WTC11 (cell line): ENCODE data around the gene CTNNA1. TPM values are rescaled to one million over a fixed set of nuclear protein-coding genes. Genes with fewer than 3 reads are reported as not detected.
"Not testable (repeated sequence)": the region's sequence is repeated elsewhere in the genome, so short reads cannot be mapped to it uniquely, and the experiment has no call there.

Source experiments
- ATAC-seq: fragments of 200-7000 bp; cut with Tn5 transposase; 2 replicates; pipeline ENCODE4 v1.10.0; 2021; ENCODE audit warnings: mild to moderate bottlenecking, moderate library complexity
- CTCF ChIA-PET: fragments of 300-600 bp; sonication (Branson Sonifier 250); formaldehyde crosslinking; loops from one replicate; lab custom pipeline; 2021; ENCODE audit warnings: antibody characterized with exemption; lab: Charles Lee
- POLR2A ChIA-PET: fragments of 350-600 bp; sonication (Branson Sonifier 250); formaldehyde crosslinking; loops from one replicate; lab custom pipeline; 2021; ENCODE audit warnings: antibody characterized with exemption; lab: Charles Lee
- DNase-seq: peaks from one replicate; pipeline ENCODE4 v3.0.0; 2021; ENCODE audit warnings: low spot score
- H3K27ac Mint-ChIP-seq: 2 replicates; pipeline ENCODE4 v1.8.0; 2021; ENCODE audit warnings: mixed read lengths
- H3K27me3 Mint-ChIP-seq: 2 replicates; pipeline ENCODE4 v1.8.0; 2021; ENCODE audit warnings: low read depth, mild to moderate bottlenecking, moderate library complexity, mixed read lengths
- H3K36me3 Mint-ChIP-seq: 2 replicates; pipeline ENCODE4 v1.8.0; 2021; ENCODE audit warnings: mixed read lengths
- H3K4me1 Mint-ChIP-seq: 2 replicates; pipeline ENCODE4 v1.8.0; 2022; ENCODE audit warnings: mixed read lengths
- H3K4me3 Mint-ChIP-seq: 2 replicates; pipeline ENCODE4 v1.8.0; 2021; ENCODE audit warnings: mild to moderate bottlenecking, moderate library complexity, mixed read lengths
- H3K9me3 Mint-ChIP-seq: 2 replicates; pipeline ENCODE4 v1.8.0; 2021; ENCODE audit warnings: mixed read lengths
- ATF1 ChIP-seq: sonication (generic); formaldehyde crosslinking; IDR thresholded peaks from 2 replicates; pipeline ENCODE4 v1.8.1; 2023; ENCODE audit warnings: mild to moderate bottlenecking, moderate library complexity, missing genetic modification reagents
- ATF2 ChIP-seq: sonication (generic); formaldehyde crosslinking; IDR thresholded peaks from 2 replicates; pipeline ENCODE4 v1.8.1; 2022; ENCODE audit warnings: low read depth, missing genetic modification reagents, borderline replicate concordance
- CREM ChIP-seq: sonication (generic); formaldehyde crosslinking; IDR thresholded peaks from 2 replicates; pipeline ENCODE4 v1.8.1; 2022; ENCODE audit warnings: mild to moderate bottlenecking, missing genetic modification reagents, moderate library complexity
- E2F1 ChIP-seq: sonication (generic); formaldehyde crosslinking; IDR thresholded peaks from 2 replicates; pipeline ENCODE4 v1.8.0; 2022; ENCODE audit warnings: mild to moderate bottlenecking, missing genetic modification reagents
- FOXK1 ChIP-seq: sonication (generic); formaldehyde crosslinking; IDR thresholded peaks from 2 replicates; pipeline ENCODE4 v1.8.0; 2022; ENCODE audit warnings: mild to moderate bottlenecking, moderate library complexity, missing genetic modification reagents
- GTF2I ChIP-seq: fragments of 250-450 bp; sonication (Bioruptor Pico); conservative IDR thresholded peaks from 2 replicates; pipeline ENCODE4 v1.4.0; 2021; ENCODE audit warnings: mild to moderate bottlenecking
- KAT7 ChIP-seq: sonication (generic); formaldehyde crosslinking; IDR thresholded peaks from 2 replicates; pipeline ENCODE4 v1.8.1; 2023; ENCODE audit warnings: missing genetic modification reagents, mild to moderate bottlenecking, borderline replicate concordance
- MLX ChIP-seq: sonication (generic); formaldehyde crosslinking; IDR thresholded peaks from 2 replicates; pipeline ENCODE4 v1.8.1; 2023; ENCODE audit warnings: mild to moderate bottlenecking, missing genetic modification reagents, moderate library complexity
- MYBL2 ChIP-seq: sonication (generic); formaldehyde crosslinking; IDR thresholded peaks from 2 replicates; pipeline ENCODE4 v1.8.1; 2023; ENCODE audit warnings: mild to moderate bottlenecking, moderate library complexity, missing genetic modification reagents
- NFE2L1 ChIP-seq: sonication (generic); formaldehyde crosslinking; IDR thresholded peaks from 2 replicates; pipeline ENCODE4 v1.8.1; 2023; ENCODE audit warnings: missing genetic modification reagents
- SOX15 ChIP-seq: fragments of 250-450 bp; sonication (Bioruptor Pico); IDR thresholded peaks from 2 replicates; pipeline ENCODE4 v1.9.0; 2021; ENCODE audit warnings: mild to moderate bottlenecking
- TCF7 ChIP-seq: sonication (generic); formaldehyde crosslinking; IDR thresholded peaks from 2 replicates; pipeline ENCODE4 v1.8.0; 2022; ENCODE audit warnings: mild to moderate bottlenecking, low read depth, missing genetic modification reagents, moderate library complexity
- ZBTB21 ChIP-seq: sonication (generic); formaldehyde crosslinking; IDR thresholded peaks from 2 replicates; pipeline ENCODE4 v1.8.1; 2023; ENCODE audit warnings: mild to moderate bottlenecking, missing genetic modification reagents, borderline replicate concordance
- ZNF396 ChIP-seq: fragments of 250-450 bp; sonication (Bioruptor Pico); IDR thresholded peaks from 2 replicates; pipeline ENCODE4 v1.8.0; 2021; ENCODE audit warnings: mild to moderate bottlenecking, moderate library complexity, borderline replicate concordance
- ZNF512 ChIP-seq: sonication (generic); formaldehyde crosslinking; IDR thresholded peaks from 2 replicates; pipeline ENCODE4 v1.8.1; 2022; ENCODE audit warnings: missing genetic modification reagents, borderline replicate concordance
- ZNF532 ChIP-seq: fragments of 250-450 bp; sonication (Bioruptor Pico); IDR thresholded peaks from 2 replicates; pipeline ENCODE4 v1.9.0; 2021; ENCODE audit warnings: mild to moderate bottlenecking, borderline replicate concordance
- ZNF671 ChIP-seq: fragments of 250-450 bp; sonication (Bioruptor Pico); IDR thresholded peaks from 2 replicates; pipeline ENCODE4 v1.8.0; 2021; ENCODE audit warnings: mild to moderate bottlenecking
- total RNA-seq: library from RNA; stranded (reverse); gene quantifications from 3 replicates; pipeline ENCODE4 v1.2.3, GENCODE V29; 2021
- TF ChIP-seq, protein P1 (sequence below): fragments of 250-450 bp; sonication (Bioruptor Pico); IDR thresholded peaks from 2 replicates; pipeline ENCODE4 v1.9.0; 2021; ENCODE audit warnings: moderate library complexity, mild to moderate bottlenecking, inconsistent platforms, borderline replicate concordance
- TF ChIP-seq, protein P2 (sequence below): sonication (generic); formaldehyde crosslinking; IDR thresholded peaks from 2 replicates; pipeline ENCODE4 v1.8.1; 2022; ENCODE audit warnings: mild to moderate bottlenecking, moderate library complexity, missing genetic modification reagents
- TF ChIP-seq, protein P3 (sequence below): sonication (generic); formaldehyde crosslinking; IDR thresholded peaks from 2 replicates; pipeline ENCODE4 v1.8.1; 2023; ENCODE audit warnings: mild to moderate bottlenecking, missing genetic modification reagents

The CTNNA1 gene
- total RNA-seq, 1 experiment from 2014 or later: 309 TPM

DNA sequence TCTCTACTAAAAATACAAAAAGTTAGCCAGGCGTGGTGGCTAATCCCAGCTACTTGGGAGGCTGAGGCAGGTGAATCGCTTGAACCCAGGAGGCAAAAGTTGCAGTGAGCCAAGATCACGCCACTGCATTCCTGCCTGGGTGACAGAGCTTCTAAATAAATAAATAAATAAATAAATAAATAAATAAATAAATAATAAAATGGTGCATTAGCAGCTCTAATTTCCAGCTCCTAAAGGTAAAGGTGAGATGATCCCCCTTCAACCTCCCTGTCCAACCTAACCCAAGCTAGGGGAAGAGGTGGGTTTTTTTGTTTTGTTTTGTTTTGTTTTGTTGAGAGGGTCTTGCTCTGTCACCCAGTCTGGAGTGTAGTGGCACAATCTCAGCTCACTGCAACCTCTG, 49.4 kb upstream of the CTNNA1 start:
- ATAC-seq, H3K36me3 Mint-ChIP-seq, DNase-seq, H3K27me3 Mint-ChIP-seq, H3K4me3 Mint-ChIP-seq, H3K9me3 Mint-ChIP-seq, POLR2A ChIA-PET, H3K27ac Mint-ChIP-seq: not testable (repeated sequence)
- CTCF ChIA-PET: interaction anchor here (1.3 to 2.3 kb wide), 3 partner anchors 21 to 86 kb away, joined by 4 to 20 read pairs (median 12); no protein-coding TSS in a partner anchor
- H3K4me1 Mint-ChIP-seq: peaks cover 38% of the 10 kb centered on the region

GRCh38 chr5:138705007-138705406, 48.2 kb upstream of the CTNNA1 start:
- no peak for ATAC-seq
- TF ChIP-seq MYBL2 (CRISPR knock-in tag): no peak
- TF ChIP-seq ZNF671 (CRISPR knock-in tag): no peak
- no peak for TF ChIP-seq GTF2I
- no peak for TF ChIP-seq TCF7 (CRISPR knock-in tag)
- TF ChIP-seq ATF2 (CRISPR knock-in tag): no peak
- no peak for TF ChIP-seq ATF1 (CRISPR knock-in tag)
- TF ChIP-seq, all 79 proteins: peak for 0
- ChIA-PET CTCF (no interaction called here), POLR2A (no interaction called here)
- H3K36me3 Mint-ChIP-seq: no peaks in the 10 kb centered on the region
- H3K4me1 Mint-ChIP-seq: peaks cover 50% of the 10 kb centered on the region
- no peak overlapping the region for H3K4me3 Mint-ChIP-seq
- H3K27ac Mint-ChIP-seq: no peak overlapping the region
- no peak for DNase-seq
- H3K27me3 Mint-ChIP-seq: no peaks in the 10 kb centered on the region
- peaks cover 4% of the 10 kb centered on the region; the same call in 1 of the 2 replicates for H3K9me3 Mint-ChIP-seq

DNA sequence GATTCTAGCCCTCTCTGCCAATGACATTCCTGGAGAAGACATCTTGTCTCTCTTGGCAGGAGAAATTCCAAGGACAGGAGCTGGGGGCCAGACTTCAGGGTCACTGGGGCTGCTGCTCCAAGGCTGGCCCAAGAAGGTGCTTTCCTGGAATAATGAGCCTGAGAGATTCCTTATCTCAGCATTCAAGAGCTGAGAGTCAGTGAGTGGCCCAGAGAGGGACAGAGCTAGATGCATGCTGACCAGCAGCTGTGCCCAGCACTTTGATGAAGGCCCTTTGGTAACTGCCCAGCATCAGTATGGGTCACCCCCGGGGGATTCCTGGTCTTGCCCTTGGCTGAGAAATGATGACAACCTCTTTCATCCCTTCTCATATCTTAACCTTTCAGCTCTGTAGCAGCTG, 47.7 kb upstream of the CTNNA1 start:
- CTCF ChIA-PET: interaction anchor here (1.1 to 1.3 kb wide), 2 partner anchors 20 to 95 kb away, joined by 3 to 4 read pairs; no protein-coding TSS in a partner anchor
- ATAC-seq (no peak), DNase-seq (no peak)
- Mint-ChIP-seq H3K27ac (no peak overlapping the region), H3K9me3 (peaks cover 4% of the 10 kb centered on the region; the same call in 1 of the 2 replicates), H3K36me3 (no peaks in the 10 kb centered on the region), H3K27me3 (no peaks in the 10 kb centered on the region), H3K4me3 (no peak overlapping the region), H3K4me1 (peaks cover 50% of the 10 kb centered on the region)
- POLR2A ChIA-PET: no interaction called here
- no peak for TF ChIP-seq ZNF532
- no peak for TF ChIP-seq GTF2I
- TF ChIP-seq, protein P1, sequence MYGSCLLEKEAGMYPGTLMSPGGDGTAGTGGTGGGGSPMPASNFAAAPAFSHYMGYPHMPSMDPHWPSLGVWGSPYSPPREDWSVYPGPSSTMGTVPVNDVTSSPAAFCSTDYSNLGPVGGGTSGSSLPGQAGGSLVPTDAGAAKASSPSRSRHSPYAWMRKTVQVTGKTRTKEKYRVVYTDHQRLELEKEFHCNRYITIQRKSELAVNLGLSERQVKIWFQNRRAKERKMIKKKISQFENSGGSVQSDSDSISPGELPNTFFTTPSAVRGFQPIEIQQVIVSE: no peak
- TF ChIP-seq FOXK1 (CRISPR knock-in tag): no peak
- no peak for TF ChIP-seq TCF7 (CRISPR knock-in tag)
- no peak for TF ChIP-seq ZNF396
- TF ChIP-seq CREM: no peak
- TF ChIP-seq ZBTB21 (CRISPR knock-in tag): no peak
- TF ChIP-seq, protein P2, sequence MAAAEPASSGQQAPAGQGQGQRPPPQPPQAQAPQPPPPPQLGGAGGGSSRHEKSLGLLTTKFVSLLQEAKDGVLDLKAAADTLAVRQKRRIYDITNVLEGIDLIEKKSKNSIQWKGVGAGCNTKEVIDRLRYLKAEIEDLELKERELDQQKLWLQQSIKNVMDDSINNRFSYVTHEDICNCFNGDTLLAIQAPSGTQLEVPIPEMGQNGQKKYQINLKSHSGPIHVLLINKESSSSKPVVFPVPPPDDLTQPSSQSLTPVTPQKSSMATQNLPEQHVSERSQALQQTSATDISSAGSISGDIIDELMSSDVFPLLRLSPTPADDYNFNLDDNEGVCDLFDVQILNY (CRISPR knock-in tag): no peak
- TF ChIP-seq MLX (CRISPR knock-in tag): no peak
- TF ChIP-seq, protein P3, sequence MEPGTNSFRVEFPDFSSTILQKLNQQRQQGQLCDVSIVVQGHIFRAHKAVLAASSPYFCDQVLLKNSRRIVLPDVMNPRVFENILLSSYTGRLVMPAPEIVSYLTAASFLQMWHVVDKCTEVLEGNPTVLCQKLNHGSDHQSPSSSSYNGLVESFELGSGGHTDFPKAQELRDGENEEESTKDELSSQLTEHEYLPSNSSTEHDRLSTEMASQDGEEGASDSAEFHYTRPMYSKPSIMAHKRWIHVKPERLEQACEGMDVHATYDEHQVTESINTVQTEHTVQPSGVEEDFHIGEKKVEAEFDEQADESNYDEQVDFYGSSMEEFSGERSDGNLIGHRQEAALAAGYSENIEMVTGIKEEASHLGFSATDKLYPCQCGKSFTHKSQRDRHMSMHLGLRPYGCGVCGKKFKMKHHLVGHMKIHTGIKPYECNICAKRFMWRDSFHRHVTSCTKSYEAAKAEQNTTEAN (CRISPR knock-in tag): no peak
- TF ChIP-seq KAT7: no peak
- no peak for TF ChIP-seq ZNF512 (CRISPR knock-in tag)
- TF ChIP-seq NFE2L1 (CRISPR knock-in tag): no peak
- no peak for TF ChIP-seq E2F1 (CRISPR knock-in tag)
- TF ChIP-seq SOX15 (CRISPR knock-in tag): no peak
